ENCODE data around the gene SLC16A1. TPM values are rescaled to one million over a fixed set of nuclear protein-coding genes. Genes with fewer than 3 reads are reported as not detected.

Gene SLC16A1
- total RNA-seq, 1 donor from 2014 or later: 31.8 TPM

- no peak overlapping the region for H3K27ac ChIP-seq
- no peak for TF ChIP-seq CTCF (IDR thresholded peaks at IDR 0.05)
- no peak for DNase-seq (ENCODE audit: low spot score in 2 of 2)
- intact Hi-C loops (cut with DNase I): no loop called here
- no peaks in the 10 kb centered on the region for H3K9me3 ChIP-seq
- H3K4me3 ChIP-seq: no peak overlapping the region
- no peaks in the 10 kb centered on the region for H3K4me1 ChIP-seq
- H3K36me3 ChIP-seq: no peaks in the 10 kb centered on the region
- H3K27me3 ChIP-seq: no peaks in the 10 kb centered on the region
Observed at GRCh38 chr1:112878321-112878720, 77.7 kb downstream of the SLC16A1 start.

DNA sequence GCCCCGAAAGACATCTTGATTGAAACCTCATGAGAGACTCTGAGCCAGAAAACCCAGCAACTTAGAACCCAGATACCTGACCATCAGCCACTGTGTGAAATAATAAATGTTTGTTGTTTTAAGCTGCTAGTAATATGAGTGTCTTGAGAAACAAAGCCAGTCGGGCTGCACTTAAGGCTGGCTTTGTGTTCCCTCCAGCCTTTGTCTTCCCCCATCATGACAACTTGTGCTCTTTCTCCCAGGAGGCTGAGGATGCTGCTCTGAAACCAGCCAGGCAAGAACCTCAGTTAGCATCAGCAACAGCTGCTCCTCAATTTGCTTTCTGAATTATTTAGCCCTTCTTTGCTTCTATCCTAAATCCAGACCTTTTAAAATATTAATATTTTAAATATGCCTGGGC is 78.2 kb downstream of the SLC16A1 start:
- no peaks in the 10 kb centered on the region for H3K9me3 ChIP-seq
- no peaks in the 10 kb centered on the region for H3K36me3 ChIP-seq
- TF ChIP-seq CTCF (IDR thresholded peaks at IDR 0.05): no peak
- no peaks in the 10 kb centered on the region for H3K4me1 ChIP-seq
- no peak for DNase-seq (ENCODE audit: low spot score in 2 of 2)
- intact Hi-C loops (cut with DNase I): no loop called here
- no peak overlapping the region for H3K4me3 ChIP-seq
- no peak overlapping the region for H3K27ac ChIP-seq
- H3K27me3 ChIP-seq: no peaks in the 10 kb centered on the region

- H3K27ac ChIP-seq: no peak overlapping the region
- no peaks in the 10 kb centered on the region for H3K9me3 ChIP-seq
- no peaks in the 10 kb centered on the region for H3K27me3 ChIP-seq
- no peaks in the 10 kb centered on the region for H3K36me3 ChIP-seq
- DNase-seq (ENCODE audit: low spot score in 2 of 2): no peak
- TF ChIP-seq CTCF (IDR thresholded peaks at IDR 0.05): no peak
- H3K4me1 ChIP-seq: no peaks in the 10 kb centered on the region
- intact Hi-C loops (cut with DNase I): no loop called here
- H3K4me3 ChIP-seq: no peak overlapping the region
Observed at GRCh38 chr1:112876315-112876714, 79.7 kb downstream of the SLC16A1 start.

DNA sequence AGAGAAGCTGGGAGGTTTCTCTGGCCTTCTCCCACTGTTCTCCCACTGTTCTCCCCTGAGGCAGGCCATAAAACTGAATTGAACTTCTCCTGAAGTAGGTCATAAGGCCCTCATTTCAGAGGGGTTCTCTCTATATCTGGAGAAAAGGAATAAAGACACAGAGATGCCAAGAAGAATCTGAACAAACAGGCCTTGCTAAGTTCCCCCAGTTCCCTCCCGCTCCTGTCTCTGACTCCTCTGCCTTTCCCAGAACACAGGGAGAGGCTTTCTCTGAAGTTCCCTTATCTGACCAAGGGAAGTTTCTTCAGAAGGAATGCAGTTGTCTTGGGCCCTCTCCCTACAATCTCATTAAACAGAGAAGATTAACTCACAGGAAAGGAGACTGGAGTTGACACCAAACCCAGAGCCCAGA is 83.4 kb downstream of the SLC16A1 start:
- intact Hi-C loops (cut with DNase I): no loop called here
- no peak overlapping the region for H3K4me3 ChIP-seq
- H3K9me3 ChIP-seq: no peaks in the 10 kb centered on the region
- no peak overlapping the region for H3K27ac ChIP-seq
- H3K36me3 ChIP-seq: no peaks in the 10 kb centered on the region
- no peaks in the 10 kb centered on the region for H3K27me3 ChIP-seq
- no peak for TF ChIP-seq CTCF (IDR thresholded peaks at IDR 0.05)
- DNase-seq (ENCODE audit: low spot score in 2 of 2): no peak
- no peaks in the 10 kb centered on the region for H3K4me1 ChIP-seq

DNA sequence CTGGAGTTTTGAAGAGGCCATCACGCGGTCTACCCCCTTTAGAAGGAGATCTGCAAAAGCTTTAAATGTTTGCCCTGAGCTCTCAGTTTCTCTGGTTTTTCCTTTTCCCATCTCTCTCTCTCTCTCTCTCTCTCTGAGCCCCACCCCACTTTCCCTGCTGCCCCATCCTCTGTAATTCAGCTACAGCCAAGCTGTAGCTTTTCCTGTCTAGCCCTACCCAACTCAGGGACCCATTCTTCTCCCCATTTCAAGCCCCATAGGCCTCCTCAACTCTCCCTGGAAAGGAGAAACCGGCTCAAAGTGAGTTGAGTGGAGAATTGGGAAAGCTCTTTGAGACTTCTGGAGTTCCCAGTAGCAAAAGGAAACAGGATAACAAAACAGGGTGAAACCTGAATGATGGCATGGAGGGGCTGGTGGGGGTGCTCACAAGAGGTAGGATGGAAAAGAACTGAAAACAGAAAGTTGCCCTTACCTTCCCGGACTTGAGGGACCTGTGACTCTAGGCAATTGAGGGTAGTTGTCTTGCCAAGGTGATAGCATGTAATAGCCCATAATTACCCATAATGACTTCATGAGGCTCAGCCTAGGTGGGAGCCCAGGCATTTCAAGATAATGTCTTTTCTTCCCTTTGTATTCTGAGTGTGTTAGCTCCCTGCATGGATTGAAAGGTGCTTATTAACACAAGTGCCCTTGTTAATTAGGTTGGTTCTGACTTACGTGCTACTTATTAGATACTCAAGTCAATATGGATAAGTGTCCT is 84.9 kb downstream of the SLC16A1 start:
- Histone ChIP-seq H3K4me3 (no peak overlapping the region), H3K27me3 (no peaks in the 10 kb centered on the region), H3K9me3 (no peaks in the 10 kb centered on the region), H3K36me3 (no peaks in the 10 kb centered on the region), H3K4me1 (no peaks in the 10 kb centered on the region), H3K27ac (no peak overlapping the region)
- no peak for DNase-seq (ENCODE audit: low spot score in 2 of 2)
- intact Hi-C loops (cut with DNase I): no loop called here
- TF ChIP-seq CTCF (IDR thresholded peaks at IDR 0.05): no peak

DNA sequence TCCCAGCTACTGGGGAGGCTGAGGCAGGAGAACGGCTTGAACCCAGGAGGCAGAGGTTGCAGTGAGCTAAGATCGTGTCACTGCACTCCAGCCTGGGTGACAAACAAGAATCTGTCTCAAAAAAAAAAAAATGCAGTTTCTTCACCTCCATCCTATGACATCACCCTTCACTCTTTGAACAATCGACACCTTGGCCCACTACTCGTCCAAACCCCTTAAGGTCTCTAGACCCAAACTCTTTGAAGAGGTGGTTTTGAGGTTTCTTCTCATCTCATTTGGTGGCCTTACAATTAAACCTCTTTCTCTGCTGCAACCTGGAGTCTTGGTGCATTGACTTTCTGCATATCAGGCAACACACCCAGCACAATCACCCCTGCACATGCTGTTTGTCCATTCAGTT is 86.1 kb downstream of the SLC16A1 start:
- Histone ChIP-seq H3K4me1 (no peaks in the 10 kb centered on the region), H3K9me3 (no peaks in the 10 kb centered on the region), H3K27me3 (no peaks in the 10 kb centered on the region), H3K36me3 (no peaks in the 10 kb centered on the region), H3K4me3 (no peak overlapping the region), H3K27ac (no peak overlapping the region)
- intact Hi-C loops (cut with DNase I): no loop called here
- no peak for DNase-seq (ENCODE audit: low spot score in 2 of 2)
- TF ChIP-seq CTCF (IDR thresholded peaks at IDR 0.05): no peak
